HG03045 (cell line): ENCODE results near the gene LPCAT3.
"Not testable (repeated sequence)": the region's sequence is repeated elsewhere in the genome, so short reads cannot be mapped to it uniquely, and the experiment has no call there.

Experiments
- ATAC-seq: cut with Tn5 transposase; IDR thresholded peaks from one replicate; pipeline ENCODE4 v1.9.1; 2021; ENCODE audit warnings: mild to moderate bottlenecking, moderate library complexity; ENCODE audit not compliant: unreplicated experiment

The LPCAT3 gene

DNA sequence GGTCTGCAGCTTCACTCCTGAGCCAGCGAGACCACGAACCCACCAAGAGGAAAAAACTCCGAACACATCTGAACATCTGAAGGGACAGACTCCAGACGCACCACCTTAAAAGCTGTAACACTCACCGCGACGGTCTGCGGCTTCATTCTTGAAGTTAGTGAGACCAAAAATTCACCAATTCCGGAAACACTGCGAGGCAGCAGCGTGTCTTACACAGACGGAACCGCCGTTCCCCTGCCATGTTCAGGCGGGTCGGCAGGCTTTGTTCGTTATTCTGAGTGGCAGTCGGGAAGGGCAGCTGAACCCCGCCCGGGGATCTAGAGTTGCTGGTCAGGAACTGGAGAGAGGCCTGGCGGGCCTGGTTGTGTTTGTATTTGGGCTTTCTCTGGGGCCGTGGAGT is 20.3 kb upstream of the LPCAT3 start:
- ATAC-seq = no peak

DNA sequence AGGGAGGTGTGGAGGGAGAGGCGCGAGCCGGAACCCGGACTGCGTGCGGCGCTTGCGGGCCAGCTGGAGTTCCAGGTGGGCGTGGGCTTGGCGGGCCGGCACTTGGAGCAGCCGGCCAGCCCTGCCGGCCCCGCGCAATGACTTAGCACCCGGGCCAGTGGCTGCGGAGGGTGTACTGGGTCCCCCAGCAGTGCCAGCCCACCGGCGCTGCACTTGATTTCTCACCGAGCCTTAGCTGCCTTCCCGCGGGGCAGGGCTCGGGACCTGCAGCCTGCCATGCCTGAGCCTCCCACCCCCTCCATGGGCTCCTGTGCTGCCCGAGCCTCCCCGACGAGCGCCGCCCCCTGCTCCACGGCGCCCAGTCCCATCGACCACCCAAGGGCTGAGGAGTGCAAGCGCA is 19.1 kb upstream of the LPCAT3 start:
- not testable (repeated sequence) for ATAC-seq

DNA sequence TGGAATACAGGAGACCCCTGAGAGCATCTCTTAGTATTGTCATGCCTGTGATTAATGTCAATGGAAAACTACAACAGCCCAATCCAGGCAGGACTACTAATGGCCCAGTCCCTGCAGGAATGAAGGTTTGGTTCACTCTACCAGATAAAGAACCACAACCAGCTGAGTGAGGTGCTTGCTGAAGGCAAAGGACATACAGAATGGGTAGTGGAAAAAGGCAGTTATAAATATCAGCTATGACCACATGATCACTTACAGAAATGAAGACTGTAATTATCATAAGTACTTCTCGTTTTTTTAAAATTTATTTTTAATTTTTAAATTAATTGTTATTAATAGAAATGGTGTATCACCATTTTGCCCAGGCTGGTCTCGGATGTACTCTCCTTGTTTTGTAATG is 17.2 kb upstream of the LPCAT3 start:
- ATAC-seq = no peak

- ATAC-seq = no peak
Measured at GRCh38 chr12:7034464-7034863, 16.2 kb upstream of the LPCAT3 start.

DNA sequence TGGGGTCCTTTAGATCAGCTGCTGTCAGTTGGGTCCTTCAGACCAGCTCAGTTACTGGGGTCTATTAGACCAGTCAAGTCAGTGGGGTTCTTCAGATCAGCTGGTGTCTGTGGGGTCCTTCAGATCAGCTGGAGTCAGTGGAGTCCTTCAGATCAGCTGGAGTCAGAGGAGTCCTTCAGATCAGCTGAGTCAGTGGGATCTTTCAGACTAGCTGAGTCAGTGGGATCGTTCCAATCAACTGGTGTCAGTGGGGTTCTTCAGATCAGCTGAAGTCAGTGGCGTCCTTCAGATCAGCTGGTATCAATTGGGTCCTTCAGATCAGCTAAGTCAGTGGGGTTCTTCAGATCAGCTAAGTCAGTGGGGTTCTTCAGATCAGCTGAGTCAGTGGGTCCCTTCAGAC is 14.7 kb upstream of the LPCAT3 start:
- ATAC-seq = no peak

- no peak for ATAC-seq
Measured at GRCh38 chr12:7031306-7031705, 13.0 kb upstream of the LPCAT3 start.

- ATAC-seq = no peak
Measured at GRCh38 chr12:7026854-7027253, 8.6 kb upstream of the LPCAT3 start.

- ATAC-seq = no peak
Measured at GRCh38 chr12:7023114-7023513, 4.8 kb upstream of the LPCAT3 start.

DNA sequence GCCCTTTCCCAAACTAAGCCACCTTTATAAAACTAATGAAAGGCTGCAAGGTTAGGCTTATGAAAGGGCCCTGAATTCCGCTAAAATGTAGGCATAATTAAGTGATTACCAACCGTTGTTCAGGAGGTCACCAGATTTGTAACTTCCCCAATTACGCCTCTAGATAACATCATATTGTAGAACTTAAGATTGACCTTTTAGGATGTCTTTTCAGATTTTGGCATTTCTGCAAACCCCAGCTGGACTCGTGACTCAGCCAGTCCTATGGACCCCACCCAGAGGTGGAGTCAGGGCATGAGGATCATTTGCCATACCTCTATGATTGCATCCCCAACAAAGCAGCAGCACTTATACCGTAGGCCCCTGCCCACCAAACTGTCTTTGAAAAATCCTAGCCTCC is 3.7 kb upstream of the LPCAT3 start:
- no peak for ATAC-seq

GRCh38 chr12:7019043-7019569 is 830 bp upstream of the LPCAT3 start:
- no peak for ATAC-seq

GRCh38 chr12:7017870-7018349 is 366 bp downstream of the LPCAT3 start:
- no peak for ATAC-seq

GRCh38 chr12:7016958-7017571 is 1.2 kb downstream of the LPCAT3 start:
- no peak for ATAC-seq

- ATAC-seq = no peak
Measured at GRCh38 chr12:7015555-7016370, 2.5 kb downstream of the LPCAT3 start.

GRCh38 chr12:7013101-7013500 is 5.2 kb downstream of the LPCAT3 start:
- ATAC-seq = no peak

DNA sequence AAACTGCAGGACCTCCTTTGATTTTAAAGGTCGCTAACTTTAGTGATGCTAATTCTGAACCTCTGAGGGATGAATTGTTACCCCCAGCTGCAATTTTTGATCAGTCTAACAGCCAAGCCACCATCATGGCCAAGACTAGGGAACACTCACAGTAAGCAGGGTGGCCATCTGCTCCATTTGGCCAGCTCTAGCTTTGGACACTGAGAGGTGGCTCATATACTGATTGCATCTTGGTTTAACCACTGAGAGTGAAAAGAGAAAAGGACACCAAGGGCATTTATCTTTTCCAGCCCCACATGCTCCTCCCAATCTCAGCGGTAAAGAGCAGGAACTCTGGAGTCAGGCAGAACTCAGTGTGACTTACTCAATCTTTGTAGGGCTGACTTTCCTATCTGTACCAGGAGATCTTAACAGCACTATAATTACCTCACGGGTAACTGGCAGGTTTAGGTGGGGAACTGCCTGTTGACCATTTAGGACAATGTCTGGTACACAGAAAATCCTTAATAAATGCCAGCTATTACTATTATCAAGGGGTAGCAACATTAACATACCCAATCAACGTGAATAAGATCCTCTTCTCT is 6.2 kb downstream of the LPCAT3 start:
- ATAC-seq = no peak

DNA sequence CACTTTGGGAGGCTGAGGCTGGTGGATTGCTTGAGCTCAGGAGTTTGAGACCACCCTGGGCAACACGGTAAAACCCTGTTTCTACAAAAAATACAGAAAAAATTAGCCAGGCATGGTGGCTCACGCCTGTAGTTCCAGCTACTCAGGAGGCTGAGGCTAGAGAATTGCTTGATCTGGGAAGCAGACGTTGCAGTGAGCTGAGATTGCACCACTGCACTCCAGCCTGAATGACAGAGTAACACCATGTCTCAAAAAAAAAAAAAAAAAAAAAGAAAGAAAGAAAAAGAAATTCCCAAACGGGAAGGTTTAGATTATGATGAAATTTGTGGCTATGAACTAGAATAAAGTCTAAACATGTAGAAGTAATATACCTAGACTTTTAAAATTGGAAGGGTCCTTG is 6.9 kb downstream of the LPCAT3 start:
- not testable (repeated sequence) for ATAC-seq

DNA sequence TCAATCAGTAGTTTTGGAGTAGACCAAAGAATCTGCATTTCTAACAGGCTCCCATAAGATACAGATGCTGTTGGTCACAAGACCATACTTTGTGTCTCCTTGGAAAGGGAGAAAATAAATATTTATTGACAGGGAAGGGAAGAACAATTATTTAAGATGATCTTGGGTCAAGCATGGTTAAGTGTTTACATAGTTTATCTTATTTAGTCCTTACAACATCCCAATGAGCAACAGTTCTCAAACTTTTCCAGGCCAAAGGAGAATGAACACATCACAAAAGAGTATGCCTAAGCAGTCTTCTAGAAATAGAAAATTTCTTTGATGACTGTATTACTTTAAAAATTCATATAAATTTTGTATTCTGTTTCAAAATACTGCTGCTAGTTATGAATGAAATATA is 8.8 kb downstream of the LPCAT3 start:
- ATAC-seq = no peak

DNA sequence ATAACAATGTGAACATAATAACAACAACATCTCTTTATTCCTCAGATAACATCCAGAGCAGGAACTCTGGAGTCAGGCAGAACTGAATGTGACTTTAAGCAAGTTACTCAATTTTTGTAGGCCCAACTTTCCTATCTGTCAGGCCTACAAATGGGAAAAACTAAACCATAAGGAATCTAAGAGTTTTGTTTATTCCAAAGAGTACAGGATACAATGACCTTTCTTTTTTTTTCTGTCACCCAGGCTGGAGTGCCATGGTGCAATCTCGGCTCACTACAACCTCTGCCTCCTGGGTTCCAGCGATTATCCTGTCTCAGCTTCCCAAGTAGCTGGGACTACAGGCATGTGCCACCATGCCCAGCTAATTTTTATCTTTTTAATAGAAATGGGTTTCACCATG is 9.4 kb downstream of the LPCAT3 start:
- ATAC-seq = no peak

DNA sequence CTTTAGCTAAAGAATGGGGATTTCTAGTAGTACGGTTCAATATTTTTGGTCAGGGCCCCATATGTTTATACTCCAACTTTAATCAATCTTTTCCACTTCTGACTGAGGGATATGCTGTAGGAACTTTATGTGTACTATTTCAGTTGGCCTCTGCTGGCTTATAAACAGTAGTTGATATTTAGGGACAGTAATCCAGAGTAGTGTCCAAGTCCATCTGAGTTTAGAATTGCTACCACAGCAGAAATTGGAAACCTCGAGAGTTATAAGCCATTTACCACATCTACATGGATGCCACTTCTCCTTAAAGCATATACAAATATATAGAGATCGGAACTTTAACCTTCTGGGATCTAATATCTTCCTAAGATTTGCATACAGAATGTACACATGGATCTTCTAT is 11.6 kb downstream of the LPCAT3 start:
- ATAC-seq = no peak

DNA sequence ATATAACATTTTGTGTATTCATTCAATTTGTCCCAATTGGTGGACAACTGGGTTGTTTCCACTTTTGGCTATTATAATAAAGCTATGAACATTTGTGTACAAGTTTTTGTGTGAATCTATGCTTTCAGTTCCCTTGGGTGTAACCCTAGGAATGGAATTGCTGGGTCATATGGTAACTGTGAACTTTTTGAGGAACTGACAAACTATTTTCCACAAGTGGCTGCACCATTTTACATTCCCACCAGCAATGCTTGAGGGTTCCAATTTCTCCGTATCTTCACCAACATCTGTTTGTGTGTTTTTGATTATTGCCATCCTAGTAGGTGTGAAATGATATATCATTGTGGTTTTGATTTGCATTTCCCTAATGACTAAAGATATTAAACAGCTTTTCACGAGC is 13.0 kb downstream of the LPCAT3 start:
- no peak for ATAC-seq

GRCh38 chr12:7004840-7005239 is 13.4 kb downstream of the LPCAT3 start:
- ATAC-seq = no peak

GRCh38 chr12:7004287-7004803 is 13.9 kb downstream of the LPCAT3 start:
- ATAC-seq = no peak
